Brain microvascular endothelial cell (primary cell): ENCODE measurements around the gene VWA5B1.

Experiments
- DNase-seq: peaks from one replicate; pipeline ENCODE4 v3.0.0-alpha.2; 2020
- H3K27ac ChIP-seq: fragments of 250-450 bp; sonication (Bioruptor Pico); 2 replicates; pipeline ENCODE4 v1.5.1; 2020; ENCODE audit warnings: mild to moderate bottlenecking, moderate library complexity
- H3K27me3 ChIP-seq: fragments of 250-450 bp; sonication (Bioruptor Pico); replicated peaks from 2 replicates; pipeline ENCODE4 v1.5.1; 2020; ENCODE audit warnings: mild to moderate bottlenecking
- H3K36me3 ChIP-seq: fragments of 250-450 bp; sonication (Bioruptor Pico); replicated peaks from 2 replicates; pipeline ENCODE4 v1.5.1; 2020; ENCODE audit warnings: mild to moderate bottlenecking
- H3K4me3 ChIP-seq: 2 replicates; pipeline ENCODE4 v1.5.1; 2011; ENCODE audit warnings: low read depth, mild to moderate bottlenecking, control low read depth, low read length, moderate library complexity
- in situ Hi-C: cut with HindIII; loops from 2 replicates; pipeline ENCODE4 v1.10.0; 2017; ENCODE audit warnings: low sequenced_read_pairs, low pct_ligation_motif_present
- TF ChIP-seq, protein P1 (sequence below): IDR thresholded peaks from 2 replicates; pipeline ENCODE4 v1.5.1; 2011; ENCODE audit warnings: low read depth, mild to moderate bottlenecking, moderate library complexity, low read length, control low read depth, inconsistent platforms; ENCODE audit errors: missing control alignments

Gene VWA5B1

DNA sequence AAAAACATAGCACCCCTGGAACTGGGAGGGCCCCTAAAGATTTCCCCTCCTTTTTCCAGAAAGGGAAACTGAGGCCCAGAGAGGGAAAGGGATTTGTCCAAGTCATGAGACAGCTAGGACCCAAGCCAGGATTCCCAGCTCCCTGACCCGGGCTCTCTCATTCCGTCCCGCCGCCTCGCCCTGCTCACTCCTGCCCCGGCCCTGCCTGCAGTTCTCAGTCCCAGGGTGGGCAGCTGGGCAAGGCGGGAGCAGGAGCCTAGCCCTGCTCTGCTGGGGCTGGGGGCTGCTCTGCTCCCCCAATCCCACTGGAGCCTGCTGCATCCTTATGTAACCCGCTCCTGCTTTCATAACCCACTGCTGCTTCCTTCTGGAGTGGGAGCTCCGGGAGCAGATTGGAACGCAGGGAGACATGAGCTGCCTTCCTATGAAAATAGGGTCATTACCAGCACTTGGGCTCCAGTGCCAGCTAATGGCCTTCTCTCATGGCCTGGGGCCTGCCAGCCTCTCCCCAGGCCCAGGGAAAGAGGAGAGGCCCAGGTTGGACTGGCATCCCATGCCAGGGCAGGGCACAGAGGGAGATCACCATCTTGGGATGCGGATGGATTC, 110.8 kb downstream of the VWA5B1 start:
- H3K36me3 ChIP-seq = no peaks in the 10 kb centered on the region
- TF ChIP-seq, protein P1, sequence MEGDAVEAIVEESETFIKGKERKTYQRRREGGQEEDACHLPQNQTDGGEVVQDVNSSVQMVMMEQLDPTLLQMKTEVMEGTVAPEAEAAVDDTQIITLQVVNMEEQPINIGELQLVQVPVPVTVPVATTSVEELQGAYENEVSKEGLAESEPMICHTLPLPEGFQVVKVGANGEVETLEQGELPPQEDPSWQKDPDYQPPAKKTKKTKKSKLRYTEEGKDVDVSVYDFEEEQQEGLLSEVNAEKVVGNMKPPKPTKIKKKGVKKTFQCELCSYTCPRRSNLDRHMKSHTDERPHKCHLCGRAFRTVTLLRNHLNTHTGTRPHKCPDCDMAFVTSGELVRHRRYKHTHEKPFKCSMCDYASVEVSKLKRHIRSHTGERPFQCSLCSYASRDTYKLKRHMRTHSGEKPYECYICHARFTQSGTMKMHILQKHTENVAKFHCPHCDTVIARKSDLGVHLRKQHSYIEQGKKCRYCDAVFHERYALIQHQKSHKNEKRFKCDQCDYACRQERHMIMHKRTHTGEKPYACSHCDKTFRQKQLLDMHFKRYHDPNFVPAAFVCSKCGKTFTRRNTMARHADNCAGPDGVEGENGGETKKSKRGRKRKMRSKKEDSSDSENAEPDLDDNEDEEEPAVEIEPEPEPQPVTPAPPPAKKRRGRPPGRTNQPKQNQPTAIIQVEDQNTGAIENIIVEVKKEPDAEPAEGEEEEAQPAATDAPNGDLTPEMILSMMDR = no peak
- no peak overlapping the region for H3K4me3 ChIP-seq
- peaks cover 17% of the 10 kb centered on the region for H3K27me3 ChIP-seq
- in situ Hi-C loops = no loop called here
- no peak overlapping the region for H3K27ac ChIP-seq
- no peak for DNase-seq

DNA sequence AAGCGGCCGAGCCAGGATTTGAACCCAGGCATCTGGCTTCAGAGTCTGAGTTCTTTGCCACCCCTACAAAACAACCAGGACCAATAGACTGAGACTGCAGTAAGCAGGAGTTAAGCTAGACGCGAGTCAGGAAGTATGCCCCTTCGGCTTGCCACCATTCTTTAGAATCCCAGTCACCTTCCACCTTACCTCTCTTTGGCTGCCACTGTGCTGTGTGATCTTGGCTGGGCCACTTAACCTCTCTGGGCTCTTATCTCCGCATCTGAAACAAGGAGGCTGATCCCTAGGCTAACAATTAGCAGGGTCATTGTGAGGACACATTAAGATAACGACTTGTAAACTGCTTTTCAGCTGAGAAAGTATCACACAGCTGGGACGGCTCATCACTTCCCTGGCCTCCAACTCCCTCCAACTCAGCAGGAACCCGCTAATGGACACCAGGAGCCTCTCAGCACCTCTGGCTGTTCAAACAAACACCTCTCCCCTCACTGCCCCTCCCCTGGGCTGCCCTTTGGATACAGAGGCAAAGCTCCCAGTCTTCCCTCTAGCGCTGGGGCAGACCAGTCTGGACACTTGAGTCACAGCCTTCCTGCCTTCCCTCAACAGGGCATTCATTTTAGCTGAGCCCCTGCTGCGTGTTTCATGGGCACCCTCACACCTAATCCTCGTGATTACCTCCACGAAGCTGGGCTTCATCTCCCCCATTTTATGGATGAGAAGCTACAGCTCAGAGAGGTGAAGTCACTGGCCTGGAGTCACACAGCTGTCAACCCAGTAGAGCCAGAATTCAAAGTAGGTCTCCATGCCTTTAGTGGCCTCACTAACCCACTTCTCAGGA, 112.1 kb downstream of the VWA5B1 start:
- TF ChIP-seq, protein P1 = no peak
- DNase-seq = no peak
- in situ Hi-C loops = no loop called here
- no peak overlapping the region for H3K27ac ChIP-seq
- H3K27me3 ChIP-seq = peaks cover 17% of the 10 kb centered on the region
- no peaks in the 10 kb centered on the region for H3K36me3 ChIP-seq
- no peak overlapping the region for H3K4me3 ChIP-seq

DNA sequence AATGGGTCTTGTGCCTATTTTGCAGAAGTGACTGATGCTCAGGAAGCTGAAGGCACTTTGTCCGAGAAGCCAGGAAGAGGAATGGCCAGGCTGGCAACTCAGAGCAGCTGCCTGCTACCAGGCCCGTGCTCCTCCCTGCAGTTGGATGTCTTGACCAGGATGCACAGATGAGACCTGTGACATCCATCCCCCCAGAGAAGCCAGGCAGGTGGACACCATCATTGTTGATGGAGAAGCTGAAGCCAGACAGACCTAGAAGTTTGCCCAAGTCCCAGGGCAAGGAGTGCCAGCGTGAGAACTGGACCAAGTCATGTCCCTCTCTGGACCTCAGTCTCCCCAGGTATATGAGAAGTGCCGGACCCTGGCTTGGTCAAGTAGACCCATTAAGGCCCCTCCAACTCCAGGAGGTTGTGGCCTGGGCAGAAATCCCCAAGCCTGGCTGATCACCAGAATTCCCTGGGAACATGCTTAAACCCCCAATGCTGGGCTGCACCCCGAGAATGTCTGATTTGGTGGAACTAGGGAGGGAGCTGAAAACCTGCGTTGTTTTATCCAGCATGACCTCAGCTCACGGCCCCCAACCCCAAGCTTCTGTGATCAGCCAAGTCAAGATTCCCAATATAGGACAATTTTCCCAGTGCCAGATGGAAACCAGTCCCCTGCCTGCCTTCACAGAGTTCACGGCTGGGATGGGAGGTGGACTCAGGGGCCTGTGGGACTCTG, 112.9 kb downstream of the VWA5B1 start:
- H3K4me3 ChIP-seq = no peak overlapping the region
- in situ Hi-C loops = no loop called here
- peaks cover 17% of the 10 kb centered on the region for H3K27me3 ChIP-seq
- DNase-seq = no peak
- no peak overlapping the region for H3K27ac ChIP-seq
- TF ChIP-seq, protein P1 = no peak
- no peaks in the 10 kb centered on the region for H3K36me3 ChIP-seq

DNA sequence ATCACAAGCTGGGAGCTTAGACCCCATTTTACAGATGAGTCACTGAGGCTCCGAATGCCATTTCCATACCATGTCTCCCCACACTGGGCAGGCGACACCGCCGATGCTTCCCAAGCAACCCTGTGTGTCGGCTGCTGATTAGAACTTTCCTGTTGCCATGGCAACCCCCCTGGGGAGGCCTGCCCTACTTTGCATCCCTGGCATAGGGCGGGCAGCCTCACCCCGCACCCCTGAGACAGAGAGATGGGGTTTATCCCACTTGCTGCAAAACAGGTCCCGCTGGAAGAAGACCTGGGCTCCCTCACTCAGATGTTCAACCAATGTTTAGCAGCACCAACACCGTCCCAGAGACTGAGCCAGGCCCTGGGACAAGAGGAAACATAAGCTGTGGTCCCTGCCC, 113.8 kb downstream of the VWA5B1 start:
- H3K36me3 ChIP-seq = no peaks in the 10 kb centered on the region
- H3K4me3 ChIP-seq = no peak overlapping the region
- in situ Hi-C loops = no loop called here
- peaks cover 17% of the 10 kb centered on the region for H3K27me3 ChIP-seq
- DNase-seq = no peak
- H3K27ac ChIP-seq = no peak overlapping the region
- TF ChIP-seq, protein P1 = no peak
